SJCRH30 (cell line): ENCODE data around the gene S100A9. TPM values are rescaled to one million over a fixed set of nuclear protein-coding genes. Genes with fewer than 3 reads are reported as not detected.

Experiments
- DNase-seq, 2 experiments: peaks; one replicate each; pipeline ENCODE4 v3.0.0-alpha.2; 2015 to 2020
- H3K27ac ChIP-seq: fragments of 250-450 bp; sonication (Bioruptor Pico); 2 replicates; pipeline ENCODE4 v1.5.1; 2020; ENCODE audit warnings: mild to moderate bottlenecking, moderate library complexity
- H3K27me3 ChIP-seq: fragments of 250-450 bp; sonication (Bioruptor Pico); 2 replicates; pipeline ENCODE4 v1.5.1; 2020; ENCODE audit warnings: mild to moderate bottlenecking, moderate library complexity
- H3K36me3 ChIP-seq: fragments of 250-450 bp; sonication (Bioruptor Pico); 2 replicates; pipeline ENCODE4 v1.5.1; 2020; ENCODE audit warnings: mild to moderate bottlenecking, moderate library complexity
- H3K4me1 ChIP-seq: fragments of 250-450 bp; sonication (Bioruptor Pico); 2 replicates; pipeline ENCODE4 v1.5.1; 2020; ENCODE audit warnings: mild to moderate bottlenecking, moderate library complexity
- H3K4me3 ChIP-seq: fragments of 250-450 bp; sonication (Bioruptor Pico); 2 replicates; pipeline ENCODE4 v1.5.1; 2020; ENCODE audit warnings: mild to moderate bottlenecking, moderate library complexity
- H3K9me3 ChIP-seq: fragments of 250-450 bp; sonication (Bioruptor Pico); replicated peaks from 2 replicates; pipeline ENCODE4 v1.5.1; 2020; ENCODE audit warnings: mild to moderate bottlenecking, moderate library complexity
- total RNA-seq: library from RNA; depleted of rRNA; stranded (reverse); fragments of >200 nt; shearing (Covaris generic); gene quantifications from 2 replicates; pipeline ENCODE4 v1.2.3, GENCODE V29; 2014

S100A9 gene
- total RNA-seq, 1 experiment from 2014 or later, result not detected

GRCh38 chr1:153349363-153350320 lies 8.0 kb upstream of the S100A9 start:
- H3K27ac ChIP-seq, result no peak overlapping the region
- no peak for DNase-seq
- H3K9me3 ChIP-seq, result no peaks in the 10 kb centered on the region
- no peaks in the 10 kb centered on the region for H3K4me1 ChIP-seq
- H3K27me3 ChIP-seq, result peaks cover 5% of the 10 kb centered on the region; the same call in 1 of the 2 replicates
- H3K36me3 ChIP-seq, result no peaks in the 10 kb centered on the region
- H3K4me3 ChIP-seq, result no peak overlapping the region

- Histone ChIP-seq H3K27ac (no peak overlapping the region), H3K27me3 (peaks cover 5% of the 10 kb centered on the region; the same call in 1 of the 2 replicates), H3K36me3 (no peaks in the 10 kb centered on the region), H3K9me3 (no peaks in the 10 kb centered on the region), H3K4me1 (no peaks in the 10 kb centered on the region), H3K4me3 (no peak overlapping the region)
- DNase-seq, result no peak
Measured at GRCh38 chr1:153350321-153350957, 7.2 kb upstream of the S100A9 start.

- H3K4me1 ChIP-seq, result no peaks in the 10 kb centered on the region
- no peak overlapping the region for H3K27ac ChIP-seq
- no peaks in the 10 kb centered on the region for H3K36me3 ChIP-seq
- no peaks in the 10 kb centered on the region; the same call in 1 of the 2 replicates for H3K27me3 ChIP-seq
- no peak overlapping the region for H3K4me3 ChIP-seq
- DNase-seq, result peak; percentile 42 to 78
- H3K9me3 ChIP-seq, result no peaks in the 10 kb centered on the region
Measured at GRCh38 chr1:153352523-153352922, 5.1 kb upstream of the S100A9 start.

GRCh38 chr1:153353226-153353947 lies 4.3 kb upstream of the S100A9 start:
- H3K27me3 ChIP-seq, result no peaks in the 10 kb centered on the region
- H3K4me1 ChIP-seq, result no peaks in the 10 kb centered on the region
- no peak overlapping the region for H3K4me3 ChIP-seq
- peak in 1 of 2 experiments; percentile 20 for DNase-seq
- H3K27ac ChIP-seq, result no peak overlapping the region
- no peaks in the 10 kb centered on the region for H3K36me3 ChIP-seq
- no peaks in the 10 kb centered on the region for H3K9me3 ChIP-seq

- H3K4me3 ChIP-seq, result no peak overlapping the region
- H3K4me1 ChIP-seq, result no peaks in the 10 kb centered on the region
- no peaks in the 10 kb centered on the region for H3K36me3 ChIP-seq
- no peak for DNase-seq
- no peak overlapping the region for H3K27ac ChIP-seq
- H3K9me3 ChIP-seq, result no peaks in the 10 kb centered on the region
- H3K27me3 ChIP-seq, result no peaks in the 10 kb centered on the region
Measured at GRCh38 chr1:153354515-153355193, 3.0 kb upstream of the S100A9 start.

- no peak overlapping the region for H3K4me3 ChIP-seq
- H3K4me1 ChIP-seq, result no peaks in the 10 kb centered on the region
- DNase-seq, result peak; percentile 45 to 63
- H3K27ac ChIP-seq, result no peak overlapping the region
- H3K36me3 ChIP-seq, result no peaks in the 10 kb centered on the region
- H3K27me3 ChIP-seq, result no peaks in the 10 kb centered on the region
- H3K9me3 ChIP-seq, result no peaks in the 10 kb centered on the region
Measured at GRCh38 chr1:153355445-153356071, 2.1 kb upstream of the S100A9 start.

GRCh38 chr1:153356392-153357075 lies 1.1 kb upstream of the S100A9 start:
- Histone ChIP-seq H3K4me3 (no peak overlapping the region), H3K27me3 (no peaks in the 10 kb centered on the region), H3K9me3 (no peaks in the 10 kb centered on the region), H3K27ac (no peak overlapping the region), H3K36me3 (no peaks in the 10 kb centered on the region), H3K4me1 (no peaks in the 10 kb centered on the region)
- no peak for DNase-seq

GRCh38 chr1:153357076-153357852 lies 390 bp upstream of the S100A9 start:
- Histone ChIP-seq H3K9me3 (no peaks in the 10 kb centered on the region), H3K4me3 (no peak overlapping the region), H3K27ac (no peak overlapping the region), H3K36me3 (no peaks in the 10 kb centered on the region), H3K4me1 (no peaks in the 10 kb centered on the region), H3K27me3 (no peaks in the 10 kb centered on the region)
- DNase-seq, result no peak

GRCh38 chr1:153358691-153358975 lies 979 bp downstream of the S100A9 start:
- no peaks in the 10 kb centered on the region for H3K36me3 ChIP-seq
- no peaks in the 10 kb centered on the region for H3K27me3 ChIP-seq
- H3K27ac ChIP-seq, result no peak overlapping the region
- no peak overlapping the region for H3K4me3 ChIP-seq
- no peak for DNase-seq
- no peaks in the 10 kb centered on the region for H3K9me3 ChIP-seq
- no peaks in the 10 kb centered on the region for H3K4me1 ChIP-seq

GRCh38 chr1:153359241-153359640 lies 1.6 kb downstream of the S100A9 start:
- no peaks in the 10 kb centered on the region for H3K27me3 ChIP-seq

GRCh38 chr1:153360190-153360589 lies 2.5 kb downstream of the S100A9 start:
- Histone ChIP-seq H3K27me3 (no peaks in the 10 kb centered on the region), H3K4me3 (no peak overlapping the region), H3K9me3 (no peaks in the 10 kb centered on the region), H3K36me3 (no peaks in the 10 kb centered on the region), H3K27ac (no peak overlapping the region), H3K4me1 (no peaks in the 10 kb centered on the region)
- no peak for DNase-seq

More at GRCh38 chr1:153359241-153359640, 1.6 kb downstream of the S100A9 start:
- DNase-seq, result no peak
- no peak overlapping the region for H3K27ac ChIP-seq
- no peaks in the 10 kb centered on the region for H3K36me3 ChIP-seq
- no peaks in the 10 kb centered on the region for H3K9me3 ChIP-seq
- H3K4me3 ChIP-seq, result no peak overlapping the region
- H3K4me1 ChIP-seq, result no peaks in the 10 kb centered on the region

- DNase-seq, result no peak
- Histone ChIP-seq H3K36me3 (no peaks in the 10 kb centered on the region), H3K9me3 (no peaks in the 10 kb centered on the region), H3K27me3 (no peaks in the 10 kb centered on the region), H3K4me1 (no peaks in the 10 kb centered on the region), H3K27ac (no peak overlapping the region), H3K4me3 (no peak overlapping the region)
Measured at GRCh38 chr1:153360592-153361479, 3.2 kb downstream of the S100A9 start.
